ENCODE results near the gene KCTD6.

KCTD6 gene

GRCh38 chr3:58537412-58538301 lies 45.8 kb downstream of the KCTD6 start:
- Histone ChIP-seq H3K4me3 (ENCODE audit: low read depth, low read length) (no peak overlapping the region), H3K4me2 (ENCODE audit: low read length) (no peak overlapping the region), H3K27ac (peak overlapping the region; percentile 88), H3K36me3 (ENCODE audit: control insufficient read depth, insufficient read depth, low read length) (no peaks in the 10 kb centered on the region), H2AFZ (peak overlapping the region; percentile 97), H3K27me3 (ENCODE audit: control insufficient read depth, insufficient read depth, low read length) (no peaks in the 10 kb centered on the region), H3K9me3 (ENCODE audit: control insufficient read depth, low read length) (no peaks in the 10 kb centered on the region), H3K4me1 (peaks cover 26% of the 10 kb centered on the region), H3K79me2 (peaks cover 3% of the 10 kb centered on the region), H3K9ac (no peak overlapping the region)
- TF ChIP-seq, protein P1, sequence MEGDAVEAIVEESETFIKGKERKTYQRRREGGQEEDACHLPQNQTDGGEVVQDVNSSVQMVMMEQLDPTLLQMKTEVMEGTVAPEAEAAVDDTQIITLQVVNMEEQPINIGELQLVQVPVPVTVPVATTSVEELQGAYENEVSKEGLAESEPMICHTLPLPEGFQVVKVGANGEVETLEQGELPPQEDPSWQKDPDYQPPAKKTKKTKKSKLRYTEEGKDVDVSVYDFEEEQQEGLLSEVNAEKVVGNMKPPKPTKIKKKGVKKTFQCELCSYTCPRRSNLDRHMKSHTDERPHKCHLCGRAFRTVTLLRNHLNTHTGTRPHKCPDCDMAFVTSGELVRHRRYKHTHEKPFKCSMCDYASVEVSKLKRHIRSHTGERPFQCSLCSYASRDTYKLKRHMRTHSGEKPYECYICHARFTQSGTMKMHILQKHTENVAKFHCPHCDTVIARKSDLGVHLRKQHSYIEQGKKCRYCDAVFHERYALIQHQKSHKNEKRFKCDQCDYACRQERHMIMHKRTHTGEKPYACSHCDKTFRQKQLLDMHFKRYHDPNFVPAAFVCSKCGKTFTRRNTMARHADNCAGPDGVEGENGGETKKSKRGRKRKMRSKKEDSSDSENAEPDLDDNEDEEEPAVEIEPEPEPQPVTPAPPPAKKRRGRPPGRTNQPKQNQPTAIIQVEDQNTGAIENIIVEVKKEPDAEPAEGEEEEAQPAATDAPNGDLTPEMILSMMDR (IDR thresholded peaks at IDR 0.05) = no peak

- H2AFZ ChIP-seq = no peak overlapping the region
- H3K79me2 ChIP-seq = peaks cover 3% of the 10 kb centered on the region
- H3K4me1 ChIP-seq = peaks cover 23% of the 10 kb centered on the region
- no peak overlapping the region for H3K4me2 ChIP-seq (ENCODE audit: low read length)
- no peaks in the 10 kb centered on the region for H3K36me3 ChIP-seq (ENCODE audit: control insufficient read depth, insufficient read depth, low read length)
- no peaks in the 10 kb centered on the region for H3K27me3 ChIP-seq (ENCODE audit: control insufficient read depth, insufficient read depth, low read length)
- no peak overlapping the region for H3K4me3 ChIP-seq (ENCODE audit: low read depth, low read length)
- TF ChIP-seq, protein P1 (IDR thresholded peaks at IDR 0.05) = no peak
- H3K9ac ChIP-seq = no peak overlapping the region
- no peak overlapping the region for H3K27ac ChIP-seq
- no peaks in the 10 kb centered on the region for H3K9me3 ChIP-seq (ENCODE audit: control insufficient read depth, low read length)
These were observed 47.7 kb downstream of the KCTD6 start for GRCh38 chr3:58539626-58540025.

- H3K9ac ChIP-seq = no peak overlapping the region
- peaks cover 3% of the 10 kb centered on the region for H3K79me2 ChIP-seq
- H2AFZ ChIP-seq = no peak overlapping the region
- no peak overlapping the region for H3K27ac ChIP-seq
- H3K27me3 ChIP-seq (ENCODE audit: control insufficient read depth, insufficient read depth, low read length) = no peaks in the 10 kb centered on the region
- TF ChIP-seq, protein P1 (IDR thresholded peaks at IDR 0.05) = no peak
- H3K4me2 ChIP-seq (ENCODE audit: low read length) = no peak overlapping the region
- H3K4me3 ChIP-seq (ENCODE audit: low read depth, low read length) = no peak overlapping the region
- H3K4me1 ChIP-seq = peaks cover 23% of the 10 kb centered on the region
- no peaks in the 10 kb centered on the region for H3K36me3 ChIP-seq (ENCODE audit: control insufficient read depth, insufficient read depth, low read length)
- H3K9me3 ChIP-seq (ENCODE audit: control insufficient read depth, low read length) = no peaks in the 10 kb centered on the region
These were observed 48.4 kb downstream of the KCTD6 start for GRCh38 chr3:58540176-58540858.

DNA sequence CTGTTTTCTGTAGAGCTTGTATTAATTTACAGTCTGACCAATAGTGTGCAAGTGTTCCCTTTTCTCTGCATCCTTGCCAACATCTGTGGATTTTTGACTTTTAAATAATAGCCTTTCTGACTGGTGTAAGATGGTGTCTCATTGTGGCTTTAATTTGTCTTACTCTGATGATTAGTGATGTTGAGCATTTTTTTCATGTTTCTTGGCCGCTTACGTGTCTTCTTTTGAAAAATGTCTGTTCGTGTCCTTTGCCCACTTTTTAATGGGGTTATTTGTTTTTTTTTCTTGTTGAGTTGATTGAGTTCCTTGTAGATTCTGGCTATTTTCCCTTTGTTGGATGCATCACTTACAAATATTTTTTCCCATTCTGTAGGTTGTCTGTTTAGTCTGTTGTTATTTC lies 52.6 kb downstream of the KCTD6 start:
- TF ChIP-seq, protein P1 (IDR thresholded peaks at IDR 0.05) = no peak
- Histone ChIP-seq H3K4me3 (ENCODE audit: low read depth, low read length) (no peak overlapping the region), H3K4me2 (ENCODE audit: low read length) (no peak overlapping the region), H2AFZ (no peak overlapping the region), H3K36me3 (ENCODE audit: control insufficient read depth, insufficient read depth, low read length) (no peaks in the 10 kb centered on the region), H3K27me3 (ENCODE audit: control insufficient read depth, insufficient read depth, low read length) (no peaks in the 10 kb centered on the region), H3K9ac (no peak overlapping the region), H3K4me1 (no peaks in the 10 kb centered on the region), H3K9me3 (ENCODE audit: control insufficient read depth, low read length) (no peaks in the 10 kb centered on the region), H3K27ac (no peak overlapping the region), H3K79me2 (no peaks in the 10 kb centered on the region)

Measured in parathyroid adenoma (tissue), 2 donors.